Measurements from ENCODE around the gene INTS1.

INTS1 gene

DNA sequence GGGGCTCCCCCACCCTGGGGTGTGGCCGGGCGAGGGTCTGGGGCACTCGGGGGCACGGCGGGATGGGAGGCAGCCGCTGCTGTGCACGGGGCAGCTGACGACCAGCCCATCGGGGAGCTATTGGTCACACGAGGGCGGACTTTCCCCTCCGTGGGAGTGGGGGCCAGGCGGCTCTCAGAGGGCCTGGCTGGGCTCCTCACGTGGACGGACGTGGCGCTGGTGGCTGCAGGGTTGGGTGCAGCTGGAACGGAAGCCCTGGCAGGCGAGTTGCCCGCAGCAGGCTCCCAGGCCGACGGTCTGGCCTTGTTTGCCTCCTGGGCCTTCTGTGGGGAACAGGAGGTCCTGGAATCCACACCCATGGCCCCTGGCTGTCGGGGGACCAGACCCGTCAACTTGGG, 59.3 kb downstream of the INTS1 start:
- TF ChIP-seq GATA3 (IDR thresholded peaks at IDR 0.05; ENCODE audit: low read depth, low read length) (no peak), GATA2 (IDR thresholded peaks at IDR 0.05; ENCODE audit: low read depth, low read length) (no peak)

- no peak for TF ChIP-seq GATA3 (IDR thresholded peaks at IDR 0.05; ENCODE audit: low read depth, low read length)
- TF ChIP-seq GATA2 (IDR thresholded peaks at IDR 0.05; ENCODE audit: low read depth, low read length) = no peak
Measured at GRCh38 chr7:1444214-1444924, 59.8 kb downstream of the INTS1 start.

DNA sequence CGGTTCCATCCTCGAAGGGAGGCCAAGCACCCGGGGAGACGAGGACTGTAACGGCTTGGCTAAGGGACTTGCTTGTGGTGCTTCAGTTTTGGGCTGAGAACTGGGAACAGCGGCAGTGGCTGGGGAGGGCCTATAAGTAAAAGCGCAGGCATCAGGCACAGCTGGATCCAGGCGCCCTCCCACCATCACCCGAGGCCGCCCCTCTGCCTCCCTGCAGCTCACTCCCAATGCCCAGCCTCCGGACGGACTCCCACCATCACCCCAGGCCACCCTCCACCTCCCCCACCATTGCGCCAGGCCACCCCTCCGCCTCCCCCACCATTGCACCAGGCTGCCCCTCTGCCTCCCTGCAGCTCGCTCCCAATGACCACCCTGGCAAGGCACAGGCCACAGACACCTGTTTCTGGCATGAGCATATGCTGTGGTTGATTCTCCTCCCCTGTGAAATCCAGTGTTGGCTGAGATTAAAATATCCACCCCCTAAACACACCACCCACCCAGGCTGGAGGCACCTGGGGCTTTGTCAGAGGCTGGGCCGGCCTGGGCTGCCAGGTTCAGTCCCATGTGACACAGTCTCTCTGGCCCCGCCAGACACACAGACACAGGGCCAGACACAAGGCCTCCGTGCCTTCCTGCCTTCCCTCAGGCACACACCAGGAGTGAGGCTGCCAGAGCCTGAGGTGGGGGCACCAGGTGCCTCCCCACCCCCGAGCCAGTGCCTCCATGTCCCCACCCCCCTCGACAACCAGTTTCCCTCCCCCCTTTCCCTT, 61.6 kb downstream of the INTS1 start:
- TF ChIP-seq GATA2 (IDR thresholded peaks at IDR 0.05; ENCODE audit: low read depth, low read length) (no peak), GATA3 (IDR thresholded peaks at IDR 0.05; ENCODE audit: low read depth, low read length) (no peak)

DNA sequence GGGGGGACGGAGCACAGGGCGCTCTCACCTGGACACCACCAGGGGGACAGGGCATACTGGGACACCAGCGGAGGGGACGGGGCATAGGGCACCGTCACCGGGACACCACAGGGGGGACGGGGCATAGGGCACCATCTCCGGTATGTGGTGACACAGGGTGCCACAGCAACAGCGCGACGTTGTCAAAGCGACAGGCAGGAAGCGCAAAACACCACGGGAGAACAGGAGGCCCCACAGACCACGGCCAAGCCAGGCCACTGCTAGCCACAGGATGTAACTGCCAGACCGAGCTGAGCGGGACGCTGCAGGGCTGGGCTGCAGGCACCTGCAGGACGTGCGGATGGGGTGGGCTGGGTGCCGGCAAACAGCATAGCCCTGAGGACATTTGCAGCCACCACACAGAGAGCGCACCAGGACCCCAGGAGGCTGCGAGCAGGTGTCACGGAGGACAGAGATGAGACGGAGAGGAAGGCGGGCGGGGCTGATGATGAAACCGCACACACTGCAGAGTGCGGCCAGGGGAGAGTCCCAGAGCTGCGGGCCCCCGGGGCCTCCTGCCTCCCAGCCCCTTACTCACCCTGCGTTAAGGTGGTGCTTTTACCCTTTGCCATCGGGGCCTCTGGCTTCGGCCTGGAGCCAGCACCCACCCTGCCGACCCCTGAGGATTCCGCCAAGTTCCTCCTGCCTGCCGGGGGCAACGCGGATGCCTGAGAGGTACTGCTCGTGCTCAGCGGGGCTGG, 62.4 kb downstream of the INTS1 start:
- TF ChIP-seq GATA2 (IDR thresholded peaks at IDR 0.05; ENCODE audit: low read depth, low read length) = no peak

DNA sequence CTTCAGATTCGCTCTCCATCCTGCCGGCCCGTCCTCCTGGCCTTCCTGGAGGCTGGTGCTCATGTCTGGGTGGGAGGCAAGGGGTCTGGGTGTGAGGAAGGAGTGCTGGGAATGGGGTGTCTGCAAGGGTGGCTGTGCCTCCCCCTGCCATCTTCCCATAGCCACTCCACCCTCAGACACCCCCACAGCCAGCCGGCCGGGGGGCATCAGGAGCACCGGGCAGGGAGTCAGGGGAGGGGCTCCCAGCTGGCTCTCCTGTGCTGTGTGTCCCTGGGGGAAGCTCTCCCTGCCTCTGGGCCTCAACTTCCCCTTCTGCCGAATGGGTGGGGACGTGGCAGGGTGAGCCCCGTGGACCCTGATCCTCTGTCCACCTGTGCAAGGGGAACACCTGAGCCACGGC, 63.6 kb downstream of the INTS1 start:
- TF ChIP-seq GATA2 (IDR thresholded peaks at IDR 0.05; ENCODE audit: low read depth, low read length) = no peak
- TF ChIP-seq GATA3 (IDR thresholded peaks at IDR 0.05; ENCODE audit: low read depth, low read length) = no peak

- TF ChIP-seq GATA3 (IDR thresholded peaks at IDR 0.05; ENCODE audit: low read depth, low read length) (no peak), GATA2 (IDR thresholded peaks at IDR 0.05; ENCODE audit: low read depth, low read length) (no peak)
Measured at GRCh38 chr7:1439373-1440363, 64.5 kb downstream of the INTS1 start.

GRCh38 chr7:1438821-1439220, 65.4 kb downstream of the INTS1 start:
- TF ChIP-seq GATA3 (IDR thresholded peaks at IDR 0.05; ENCODE audit: low read depth, low read length) (no peak), GATA2 (IDR thresholded peaks at IDR 0.05; ENCODE audit: low read depth, low read length) (no peak)

- no peak for TF ChIP-seq GATA3 (IDR thresholded peaks at IDR 0.05; ENCODE audit: low read depth, low read length)
- no peak for TF ChIP-seq GATA2 (IDR thresholded peaks at IDR 0.05; ENCODE audit: low read depth, low read length)
Measured at GRCh38 chr7:1438208-1438607, 66.0 kb downstream of the INTS1 start.

GRCh38 chr7:1437155-1437880, 66.9 kb downstream of the INTS1 start:
- TF ChIP-seq GATA2 (IDR thresholded peaks at IDR 0.05; ENCODE audit: low read depth, low read length) (no peak), GATA3 (IDR thresholded peaks at IDR 0.05; ENCODE audit: low read depth, low read length) (no peak)

- no peak for TF ChIP-seq GATA2 (IDR thresholded peaks at IDR 0.05; ENCODE audit: low read depth, low read length)
- TF ChIP-seq GATA3 (IDR thresholded peaks at IDR 0.05; ENCODE audit: low read depth, low read length) = no peak
Measured at GRCh38 chr7:1436608-1437007, 67.6 kb downstream of the INTS1 start.

DNA sequence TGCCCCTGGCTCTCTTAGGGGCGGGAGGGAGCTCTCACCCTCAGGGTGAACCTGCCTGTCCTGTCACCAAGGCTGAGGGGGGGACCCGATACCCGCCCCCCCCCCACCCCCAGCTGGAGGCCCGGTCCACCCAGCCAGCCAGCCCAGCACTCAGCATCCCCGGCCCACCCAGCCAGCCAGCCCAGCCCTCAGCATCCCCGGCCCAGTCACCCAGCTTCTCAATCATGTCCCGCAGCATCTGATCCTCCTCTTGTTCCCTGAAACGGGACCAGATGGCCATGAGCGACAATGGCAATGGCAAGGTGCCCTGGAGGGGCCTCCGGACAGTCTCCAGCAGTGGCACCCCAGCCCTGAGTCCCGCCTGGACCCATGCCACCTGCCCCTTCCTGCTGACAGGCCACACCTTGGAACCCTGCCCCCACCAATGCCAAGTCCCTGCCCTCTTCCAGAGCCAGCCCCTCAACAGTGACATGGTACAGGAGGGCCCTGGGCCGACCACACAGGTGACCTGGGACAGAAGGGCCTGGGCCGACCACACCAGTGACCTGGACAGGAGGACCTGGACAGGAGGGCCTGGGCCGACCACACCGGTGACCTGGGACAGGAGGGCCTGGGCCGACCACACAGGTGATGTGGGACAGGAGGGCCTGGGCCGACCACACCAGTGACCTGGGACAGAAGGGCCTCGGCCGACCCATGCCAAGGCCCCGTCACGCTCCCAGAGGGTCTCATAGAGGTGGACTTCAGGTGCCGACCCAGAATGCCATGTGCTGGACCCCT, 69.1 kb downstream of the INTS1 start:
- TF ChIP-seq GATA3 (IDR thresholded peaks at IDR 0.05; ENCODE audit: low read depth, low read length) = no peak
- TF ChIP-seq GATA2 (IDR thresholded peaks at IDR 0.05; ENCODE audit: low read depth, low read length) = no peak

DNA sequence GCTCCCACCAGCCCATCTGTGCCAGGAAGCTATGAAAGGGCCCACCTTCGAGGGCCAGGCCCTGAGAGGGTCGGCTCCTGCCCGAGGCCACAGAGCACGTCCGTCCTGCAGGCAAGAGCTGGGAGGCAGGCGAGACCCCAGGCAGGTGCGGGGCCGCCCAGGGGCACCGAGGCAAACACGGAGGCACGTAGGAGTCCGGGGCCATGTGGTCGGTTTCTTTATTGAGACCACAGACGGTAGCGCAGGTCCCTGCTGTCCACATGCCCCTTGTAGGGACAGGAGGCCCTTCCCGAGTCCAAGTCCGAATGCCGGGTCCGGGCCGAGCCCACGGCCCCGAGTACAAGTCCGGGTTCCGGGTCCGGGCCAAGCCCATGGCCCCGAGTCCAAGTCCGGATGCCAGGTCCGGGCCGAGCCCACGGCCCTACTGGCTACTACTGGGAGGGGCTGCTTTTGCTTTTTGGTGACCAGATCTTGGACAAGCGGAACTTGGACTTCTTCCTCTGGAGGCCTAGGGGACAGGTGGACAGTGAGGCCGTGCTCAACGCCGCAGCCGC, 69.9 kb downstream of the INTS1 start:
- TF ChIP-seq GATA3 (IDR thresholded peaks at IDR 0.05; ENCODE audit: low read depth, low read length) (no peak), GATA2 (IDR thresholded peaks at IDR 0.05; ENCODE audit: low read depth, low read length) (no peak)
